ENCODE results near the gene DGKK. TPM values are rescaled to one million over a fixed set of nuclear protein-coding genes. Genes with fewer than 3 reads are reported as not detected.

The DGKK gene
- not detected in 5 replicates for total RNA-seq (2022; extraction: Qiagen RNA extraction)

GRCh38 chrX:50470103-50471031, at the start of gene DGKK:
TSS of gene DGKK (minus strand) at chrX:50470825. CDS start at chrX:50470678, 147 bp downstream.

Data from A549 treated with CORT108297 at 1 μM for 4 hours (cell line).